PC-3 (cell line): ENCODE data around the gene ATP5ME.

ENCODE experiments used
- CTCF ChIP-seq: fragments of 300-600 bp; sonication (generic); conservative IDR thresholded peaks from 2 replicates; pipeline ENCODE4 v1.5.1; 2017; ENCODE audit warnings: antibody characterized with exemption, low read depth, mild to moderate bottlenecking, low read length
- EZH2 ChIP-seq: fragments of 300-600 bp; sonication (generic); IDR thresholded peaks from one replicate; pipeline ENCODE4 v1.6.1; 2017; ENCODE audit warnings: antibody characterized with exemption, mild to moderate bottlenecking, low read length; ENCODE audit not compliant: unreplicated experiment
- EZH2phosphoT487 ChIP-seq: fragments of 300-600 bp; sonication (generic); IDR thresholded peaks from 2 replicates; pipeline ENCODE4 v1.6.1; 2018; ENCODE audit warnings: mild to moderate bottlenecking, antibody characterized with exemption, low read length, borderline replicate concordance

- TF ChIP-seq EZH2 (no peak), CTCF (no peak), EZH2phosphoT487 (no peak)
Measured at GRCh38 chr4:646460-646859, 27.6 kb downstream of the ATP5ME start.
